ENCODE results near the gene ARL2.

ARL2 gene

GRCh38 chr11:65043881-65044501 is 30.0 kb downstream of the ARL2 start:
- peaks cover 3% of the 10 kb centered on the region for H3K4me1 ChIP-seq (ENCODE audit: control insufficient read depth, insufficient read depth, low read length, poor library complexity, severe bottlenecking)
- no peak for DNase-seq
- H3K9me3 ChIP-seq (ENCODE audit: control insufficient read depth, low read length), result no peaks in the 10 kb centered on the region
- no peak overlapping the region for H3K4me3 ChIP-seq (ENCODE audit: insufficient read depth, low read depth, low read length, poor library complexity, severe bottlenecking)
- H3K36me3 ChIP-seq (ENCODE audit: control insufficient read depth, insufficient read depth, low read length), result peaks cover 14% of the 10 kb centered on the region
- H3K27ac ChIP-seq (ENCODE audit: insufficient read depth, low read length, poor library complexity, severe bottlenecking), result no peak overlapping the region
- H3K27me3 ChIP-seq (replicated peaks; ENCODE audit: control insufficient read depth, insufficient read depth, low read length, poor library complexity, severe bottlenecking), result no peaks in the 10 kb centered on the region

GRCh38 chr11:65045061-65045460 is 31.1 kb downstream of the ARL2 start:
- no peaks in the 10 kb centered on the region for H3K27me3 ChIP-seq (replicated peaks; ENCODE audit: control insufficient read depth, insufficient read depth, low read length, poor library complexity, severe bottlenecking)
- no peak overlapping the region for H3K27ac ChIP-seq (ENCODE audit: insufficient read depth, low read length, poor library complexity, severe bottlenecking)
- H3K9me3 ChIP-seq (ENCODE audit: control insufficient read depth, low read length), result no peaks in the 10 kb centered on the region
- DNase-seq, result no peak
- no peak overlapping the region for H3K4me3 ChIP-seq (ENCODE audit: insufficient read depth, low read depth, low read length, poor library complexity, severe bottlenecking)
- H3K36me3 ChIP-seq (ENCODE audit: control insufficient read depth, insufficient read depth, low read length), result peaks cover 14% of the 10 kb centered on the region
- peaks cover 3% of the 10 kb centered on the region for H3K4me1 ChIP-seq (ENCODE audit: control insufficient read depth, insufficient read depth, low read length, poor library complexity, severe bottlenecking)

- DNase-seq, result no peak
- peaks cover 3% of the 10 kb centered on the region for H3K4me1 ChIP-seq (ENCODE audit: control insufficient read depth, insufficient read depth, low read length, poor library complexity, severe bottlenecking)
- no peak overlapping the region for H3K4me3 ChIP-seq (ENCODE audit: insufficient read depth, low read depth, low read length, poor library complexity, severe bottlenecking)
- peaks cover 14% of the 10 kb centered on the region for H3K36me3 ChIP-seq (ENCODE audit: control insufficient read depth, insufficient read depth, low read length)
- H3K27ac ChIP-seq (ENCODE audit: insufficient read depth, low read length, poor library complexity, severe bottlenecking), result no peak overlapping the region
- no peaks in the 10 kb centered on the region for H3K9me3 ChIP-seq (ENCODE audit: control insufficient read depth, low read length)
- no peaks in the 10 kb centered on the region for H3K27me3 ChIP-seq (replicated peaks; ENCODE audit: control insufficient read depth, insufficient read depth, low read length, poor library complexity, severe bottlenecking)
These were observed 31.8 kb downstream of the ARL2 start for GRCh38 chr11:65045728-65046127.

DNA sequence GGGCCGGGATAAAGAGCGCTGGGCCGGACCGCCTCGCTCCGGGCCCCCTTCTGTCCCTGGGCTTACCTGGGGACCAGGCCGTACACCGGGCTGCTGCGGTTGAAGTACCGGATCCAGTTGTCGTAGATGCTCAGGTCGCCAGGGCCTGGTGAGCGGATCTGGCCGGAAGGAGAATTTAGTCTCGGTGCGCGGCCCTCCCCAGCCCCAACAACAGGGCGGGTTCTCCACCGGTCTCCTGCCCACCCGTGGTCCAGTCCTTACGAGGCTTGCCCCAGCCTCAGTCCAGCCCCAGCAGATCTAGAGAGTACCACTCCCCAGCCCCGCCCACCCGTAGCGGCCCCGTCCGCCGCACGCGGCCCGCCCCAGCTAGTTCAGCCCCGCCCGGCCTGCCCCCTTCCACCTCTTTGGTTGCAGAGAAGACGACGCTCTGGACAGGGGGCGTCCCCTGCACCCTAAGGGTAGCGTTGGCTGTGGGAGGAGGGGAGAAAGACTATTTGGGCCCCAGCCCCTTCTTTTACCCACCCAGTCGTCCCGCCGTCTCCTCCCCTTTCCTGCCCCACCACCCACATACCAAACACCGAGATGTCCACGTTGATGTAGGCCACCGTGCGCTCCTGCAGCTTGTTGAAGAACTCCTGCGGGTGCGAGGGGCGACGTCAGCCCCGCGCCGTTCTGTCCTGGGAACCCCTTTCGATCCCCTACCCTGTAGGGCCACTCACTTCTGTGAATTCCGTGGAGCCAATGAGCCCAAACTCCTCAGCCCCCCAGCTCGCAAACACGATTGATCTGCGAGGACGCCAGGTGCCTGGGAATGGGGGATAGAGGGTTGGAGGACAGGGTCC is 33.8 kb downstream of the ARL2 start:
- H3K27ac ChIP-seq (ENCODE audit: insufficient read depth, low read length, poor library complexity, severe bottlenecking), result peak overlapping the region; percentile 55
- H3K9me3 ChIP-seq (ENCODE audit: control insufficient read depth, low read length), result no peaks in the 10 kb centered on the region
- H3K4me1 ChIP-seq (ENCODE audit: control insufficient read depth, insufficient read depth, low read length, poor library complexity, severe bottlenecking), result no peaks in the 10 kb centered on the region
- H3K4me3 ChIP-seq (ENCODE audit: insufficient read depth, low read depth, low read length, poor library complexity, severe bottlenecking), result peak overlapping the region; percentile 27
- peak in 2 of 3 donors; percentile 5 to 11 for DNase-seq
- no peaks in the 10 kb centered on the region for H3K27me3 ChIP-seq (replicated peaks; ENCODE audit: control insufficient read depth, insufficient read depth, low read length, poor library complexity, severe bottlenecking)
- H3K36me3 ChIP-seq (ENCODE audit: control insufficient read depth, insufficient read depth, low read length), result peaks cover 14% of the 10 kb centered on the region

GRCh38 chr11:65051398-65051858 is 37.5 kb downstream of the ARL2 start:
- H3K4me3 ChIP-seq (ENCODE audit: insufficient read depth, low read depth, low read length, poor library complexity, severe bottlenecking), result no peak overlapping the region
- DNase-seq, result no peak
- H3K36me3 ChIP-seq (ENCODE audit: control insufficient read depth, insufficient read depth, low read length), result no peaks in the 10 kb centered on the region
- H3K27ac ChIP-seq (ENCODE audit: insufficient read depth, low read length, poor library complexity, severe bottlenecking), result no peak overlapping the region
- H3K4me1 ChIP-seq (ENCODE audit: control insufficient read depth, insufficient read depth, low read length, poor library complexity, severe bottlenecking), result peaks cover 11% of the 10 kb centered on the region
- H3K9me3 ChIP-seq (ENCODE audit: control insufficient read depth, low read length), result no peaks in the 10 kb centered on the region
- H3K27me3 ChIP-seq (replicated peaks; ENCODE audit: control insufficient read depth, insufficient read depth, low read length, poor library complexity, severe bottlenecking), result no peaks in the 10 kb centered on the region

DNA sequence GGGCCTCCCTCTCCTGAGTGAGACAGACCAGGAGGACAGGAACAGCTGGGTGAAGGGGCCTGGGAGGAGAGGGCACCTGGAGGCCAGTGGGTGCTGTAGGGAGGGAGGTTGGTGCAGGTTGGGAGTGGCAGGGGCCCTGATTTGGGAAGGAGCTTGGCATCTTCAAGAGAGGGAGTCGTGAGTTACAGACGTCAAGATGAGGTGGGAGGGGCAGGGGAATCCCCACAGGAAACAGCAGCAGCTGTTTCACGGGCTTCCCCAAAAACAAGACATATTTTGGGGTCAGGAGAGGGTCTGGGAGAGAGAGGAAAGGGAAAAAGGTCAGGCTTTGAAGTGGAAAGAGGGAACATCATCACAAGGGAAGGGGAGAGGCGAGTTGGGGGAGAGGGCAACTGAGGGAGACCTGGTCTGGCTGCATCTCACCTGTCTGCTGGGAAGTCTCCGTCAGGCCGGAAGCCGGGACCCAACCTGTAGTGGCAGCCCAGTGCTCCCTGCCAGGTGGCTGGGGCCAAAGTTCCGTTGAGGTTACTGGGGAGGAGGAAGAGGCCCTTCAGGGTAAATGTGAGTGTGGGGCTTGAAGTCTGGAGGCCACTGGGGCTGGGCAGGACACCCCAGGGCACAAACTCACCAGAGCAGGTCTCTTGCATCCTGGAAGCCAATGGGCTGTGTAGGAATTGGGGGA is 40.0 kb downstream of the ARL2 start:
- Histone ChIP-seq H3K27me3 (replicated peaks; ENCODE audit: control insufficient read depth, insufficient read depth, low read length, poor library complexity, severe bottlenecking) (no peaks in the 10 kb centered on the region), H3K27ac (ENCODE audit: insufficient read depth, low read length, poor library complexity, severe bottlenecking) (peak overlapping the region; percentile 26)

DNA sequence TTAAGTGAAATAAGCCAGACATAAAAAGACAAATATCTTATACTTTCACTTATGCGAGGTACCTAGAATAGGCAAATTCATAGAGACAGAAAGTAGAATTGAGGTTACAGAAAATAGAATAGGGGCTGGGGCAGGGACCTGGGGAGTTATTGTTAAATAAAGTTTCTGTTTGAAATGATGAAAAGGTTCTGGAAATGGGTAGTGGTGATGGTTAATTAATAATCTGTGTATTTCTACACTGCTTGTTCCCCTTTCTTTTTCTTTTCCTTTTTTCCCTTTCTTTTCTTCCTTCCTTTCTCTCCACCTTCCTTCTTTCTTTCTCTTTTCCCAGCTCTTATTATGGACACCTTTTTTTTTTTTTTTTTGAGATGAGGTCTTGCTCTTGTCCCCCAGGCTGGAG is 41.6 kb downstream of the ARL2 start:
- Histone ChIP-seq H3K27me3 (replicated peaks; ENCODE audit: control insufficient read depth, insufficient read depth, low read length, poor library complexity, severe bottlenecking) (no peaks in the 10 kb centered on the region), H3K4me1 (ENCODE audit: control insufficient read depth, insufficient read depth, low read length, poor library complexity, severe bottlenecking) (peaks cover 13% of the 10 kb centered on the region), H3K27ac (ENCODE audit: insufficient read depth, low read length, poor library complexity, severe bottlenecking) (no peak overlapping the region), H3K4me3 (ENCODE audit: insufficient read depth, low read depth, low read length, poor library complexity, severe bottlenecking) (no peak overlapping the region), H3K36me3 (ENCODE audit: control insufficient read depth, insufficient read depth, low read length) (no peaks in the 10 kb centered on the region), H3K9me3 (ENCODE audit: control insufficient read depth, low read length) (no peaks in the 10 kb centered on the region)
- no peak for DNase-seq

More for the DNA sequence above, 40.0 kb downstream of the ARL2 start:
- peak in 1 of 3 donors; percentile 16 for DNase-seq
- H3K9me3 ChIP-seq (ENCODE audit: control insufficient read depth, low read length), result no peaks in the 10 kb centered on the region
- peaks cover 11% of the 10 kb centered on the region for H3K4me1 ChIP-seq (ENCODE audit: control insufficient read depth, insufficient read depth, low read length, poor library complexity, severe bottlenecking)
- no peak overlapping the region for H3K4me3 ChIP-seq (ENCODE audit: insufficient read depth, low read depth, low read length, poor library complexity, severe bottlenecking)
- no peaks in the 10 kb centered on the region for H3K36me3 ChIP-seq (ENCODE audit: control insufficient read depth, insufficient read depth, low read length)

DNA sequence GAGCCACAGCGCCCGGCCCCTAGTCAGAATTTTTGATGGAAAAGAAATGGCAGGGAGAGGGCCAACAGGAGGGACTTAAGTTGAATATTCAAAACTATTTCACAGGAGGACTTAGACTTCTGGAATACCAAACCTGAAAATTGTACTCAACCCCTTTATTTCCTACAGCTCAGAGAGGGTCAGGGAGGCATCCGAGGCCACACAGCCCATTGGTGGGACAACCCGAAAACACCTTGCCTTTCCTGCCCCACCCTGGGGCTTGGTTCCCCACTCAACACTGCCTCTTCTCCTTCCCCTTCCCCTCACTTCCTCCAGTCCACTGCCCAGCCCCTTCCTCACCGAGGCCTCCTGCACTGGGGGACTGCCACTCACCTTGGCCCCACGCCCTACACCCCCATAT is 43.0 kb downstream of the ARL2 start:
- no peaks in the 10 kb centered on the region for H3K36me3 ChIP-seq (ENCODE audit: control insufficient read depth, insufficient read depth, low read length)
- H3K4me3 ChIP-seq (ENCODE audit: insufficient read depth, low read depth, low read length, poor library complexity, severe bottlenecking), result no peak overlapping the region
- peaks cover 13% of the 10 kb centered on the region for H3K4me1 ChIP-seq (ENCODE audit: control insufficient read depth, insufficient read depth, low read length, poor library complexity, severe bottlenecking)
- DNase-seq, result no peak
- no peak overlapping the region for H3K27ac ChIP-seq (ENCODE audit: insufficient read depth, low read length, poor library complexity, severe bottlenecking)
- no peaks in the 10 kb centered on the region for H3K9me3 ChIP-seq (ENCODE audit: control insufficient read depth, low read length)
- no peaks in the 10 kb centered on the region for H3K27me3 ChIP-seq (replicated peaks; ENCODE audit: control insufficient read depth, insufficient read depth, low read length, poor library complexity, severe bottlenecking)

DNA sequence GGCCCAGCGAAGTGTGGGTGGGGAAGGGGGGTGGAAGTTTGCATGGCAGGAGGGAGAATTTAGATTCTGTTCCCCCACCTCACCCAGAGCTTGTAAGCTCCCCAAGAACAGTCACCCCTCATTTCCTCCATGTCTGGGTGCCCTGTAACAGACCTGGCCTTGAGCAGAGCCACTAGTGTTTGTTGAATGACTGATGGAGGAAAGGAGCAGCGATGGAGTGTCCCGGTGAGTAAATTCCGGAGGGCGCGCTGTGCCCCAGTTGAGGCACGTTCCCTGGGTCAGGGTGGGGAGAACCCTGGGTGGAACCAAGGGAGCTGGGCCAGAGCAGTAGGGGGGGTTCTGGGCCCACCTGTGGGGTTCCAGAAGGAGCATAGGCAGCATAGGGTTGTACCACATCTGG is 43.6 kb downstream of the ARL2 start:
- no peaks in the 10 kb centered on the region for H3K36me3 ChIP-seq (ENCODE audit: control insufficient read depth, insufficient read depth, low read length)
- no peak for DNase-seq
- no peak overlapping the region for H3K27ac ChIP-seq (ENCODE audit: insufficient read depth, low read length, poor library complexity, severe bottlenecking)
- H3K27me3 ChIP-seq (replicated peaks; ENCODE audit: control insufficient read depth, insufficient read depth, low read length, poor library complexity, severe bottlenecking), result no peaks in the 10 kb centered on the region
- H3K9me3 ChIP-seq (ENCODE audit: control insufficient read depth, low read length), result no peaks in the 10 kb centered on the region
- peaks cover 13% of the 10 kb centered on the region for H3K4me1 ChIP-seq (ENCODE audit: control insufficient read depth, insufficient read depth, low read length, poor library complexity, severe bottlenecking)
- no peak overlapping the region for H3K4me3 ChIP-seq (ENCODE audit: insufficient read depth, low read depth, low read length, poor library complexity, severe bottlenecking)

- DNase-seq, result no peak
- no peaks in the 10 kb centered on the region for H3K9me3 ChIP-seq (ENCODE audit: control insufficient read depth, low read length)
- H3K27me3 ChIP-seq (replicated peaks; ENCODE audit: control insufficient read depth, insufficient read depth, low read length, poor library complexity, severe bottlenecking), result no peaks in the 10 kb centered on the region
- H3K36me3 ChIP-seq (ENCODE audit: control insufficient read depth, insufficient read depth, low read length), result no peaks in the 10 kb centered on the region
- H3K4me1 ChIP-seq (ENCODE audit: control insufficient read depth, insufficient read depth, low read length, poor library complexity, severe bottlenecking), result peaks cover 13% of the 10 kb centered on the region
- no peak overlapping the region for H3K4me3 ChIP-seq (ENCODE audit: insufficient read depth, low read depth, low read length, poor library complexity, severe bottlenecking)
- no peak overlapping the region for H3K27ac ChIP-seq (ENCODE audit: insufficient read depth, low read length, poor library complexity, severe bottlenecking)
These were observed 44.1 kb downstream of the ARL2 start for GRCh38 chr11:65058012-65058411.

Data from effector memory CD4-positive, alpha-beta T cell (primary cell).